NCI-H2196 (cell line): ENCODE measurements around the gene NCKAP1.
"Not testable (repeated sequence)": the region's sequence is repeated elsewhere in the genome, so short reads cannot be mapped to it uniquely, and the experiment has no call there.

Source experiments
- DNase-seq: peaks from one replicate; lab custom pipeline; 2025; ENCODE audit not compliant: unreplicated experiment; lab: John Stamatoyannopoulos, UW

NCKAP1 gene

GRCh38 chr2:182887753-182888415 lies 150.4 kb downstream of the NCKAP1 start:
- DNase-seq: no peak

GRCh38 chr2:182887093-182887492 lies 151.2 kb downstream of the NCKAP1 start:
- DNase-seq: no peak

DNA sequence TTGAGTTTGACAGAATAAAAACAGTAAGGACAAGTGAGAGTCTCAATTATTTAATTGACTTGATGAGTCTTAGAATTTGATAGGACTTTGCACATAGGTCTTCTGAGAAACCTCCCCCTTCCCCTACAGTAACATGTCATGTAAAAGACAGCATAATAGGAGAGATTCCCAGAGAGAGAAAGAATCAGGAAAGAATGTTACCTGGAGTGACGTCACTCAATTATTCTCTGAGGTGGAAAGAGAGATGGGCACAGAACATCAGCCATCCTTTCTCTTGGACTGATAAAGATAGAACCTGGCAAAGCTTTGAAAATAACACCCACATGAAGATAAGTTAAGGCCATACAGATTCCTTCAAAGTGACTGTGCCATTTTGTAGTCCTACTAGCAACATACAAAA lies 152.5 kb downstream of the NCKAP1 start:
- no peak for DNase-seq

DNA sequence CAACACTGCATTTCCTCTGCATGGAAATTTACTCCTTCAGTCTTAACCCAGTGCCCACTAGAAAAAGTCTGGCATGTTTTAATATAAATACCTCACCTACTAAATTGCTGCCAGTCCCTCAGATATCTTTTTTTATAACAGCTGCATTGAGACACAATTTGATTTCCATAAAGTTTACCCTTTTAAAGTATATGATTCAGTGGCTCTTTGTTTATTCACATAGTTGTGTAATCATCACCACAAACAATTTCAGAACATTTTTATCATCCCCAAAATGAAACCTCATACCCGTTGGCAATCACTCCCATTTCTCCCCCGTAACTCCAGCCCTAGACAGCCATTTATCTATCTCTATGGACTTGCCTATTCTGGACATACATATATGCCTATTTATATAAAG lies 154.8 kb downstream of the NCKAP1 start:
- DNase-seq: no peak

- not testable (repeated sequence) for DNase-seq
These were observed 158.2 kb downstream of the NCKAP1 start for GRCh38 chr2:182880100-182880499.

- DNase-seq: not testable (repeated sequence)
These were observed 161.6 kb downstream of the NCKAP1 start for GRCh38 chr2:182876653-182877052.

DNA sequence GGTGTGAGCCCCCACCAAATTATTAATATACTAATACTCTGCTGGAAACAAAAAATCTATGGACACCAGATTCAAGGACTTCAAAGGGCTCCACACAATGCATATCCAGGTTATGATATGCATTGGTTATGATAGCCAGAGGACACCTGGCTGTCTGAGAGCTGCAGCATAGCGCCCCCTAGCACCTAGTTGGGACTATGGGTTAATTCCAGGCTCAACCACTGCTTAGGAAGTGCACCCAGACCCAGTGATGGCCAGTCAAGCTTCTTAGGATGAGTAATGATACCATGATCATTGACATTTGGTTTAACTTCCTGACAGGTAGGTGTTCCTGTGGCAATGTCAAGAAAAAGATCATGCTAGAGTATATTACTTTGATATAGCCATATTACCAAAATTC lies 168.0 kb downstream of the NCKAP1 start:
- no peak for DNase-seq

DNA sequence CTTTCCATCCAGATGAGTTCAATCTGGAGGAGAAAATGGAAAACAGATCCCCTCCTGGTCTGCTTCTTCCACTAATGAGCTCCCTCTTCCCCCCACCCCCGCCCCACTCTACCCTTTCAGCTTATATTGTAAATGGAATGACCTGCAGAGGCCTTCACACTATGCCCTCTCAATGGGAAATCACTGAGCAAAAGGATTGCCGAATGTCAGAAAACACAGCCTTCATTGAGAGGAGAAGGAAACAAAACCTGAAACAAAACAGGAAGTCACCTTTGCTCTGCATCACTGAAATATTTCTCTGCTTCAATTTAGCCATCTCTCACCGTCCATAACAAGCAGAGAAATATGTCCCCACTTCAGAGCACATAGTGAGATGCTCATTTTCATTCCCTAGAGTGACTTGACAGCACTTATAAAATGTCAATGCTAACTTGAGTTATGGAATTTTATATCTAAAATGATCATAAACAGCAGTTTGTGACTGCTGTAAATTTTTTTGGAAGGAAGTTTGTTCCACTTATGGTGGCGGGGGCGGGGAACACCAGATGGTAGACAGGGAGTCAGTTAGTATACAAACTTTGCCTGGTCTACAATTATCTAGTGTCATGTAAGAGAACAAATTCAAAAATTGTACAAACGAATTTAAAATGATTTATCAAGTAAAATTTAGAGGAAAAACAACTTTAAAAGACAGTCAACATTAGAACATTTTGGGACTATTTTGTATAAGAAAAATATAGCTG lies 170.0 kb downstream of the NCKAP1 start:
- DNase-seq: no peak

GRCh38 chr2:182867426-182868053 lies 170.7 kb downstream of the NCKAP1 start:
- no peak for DNase-seq

DNA sequence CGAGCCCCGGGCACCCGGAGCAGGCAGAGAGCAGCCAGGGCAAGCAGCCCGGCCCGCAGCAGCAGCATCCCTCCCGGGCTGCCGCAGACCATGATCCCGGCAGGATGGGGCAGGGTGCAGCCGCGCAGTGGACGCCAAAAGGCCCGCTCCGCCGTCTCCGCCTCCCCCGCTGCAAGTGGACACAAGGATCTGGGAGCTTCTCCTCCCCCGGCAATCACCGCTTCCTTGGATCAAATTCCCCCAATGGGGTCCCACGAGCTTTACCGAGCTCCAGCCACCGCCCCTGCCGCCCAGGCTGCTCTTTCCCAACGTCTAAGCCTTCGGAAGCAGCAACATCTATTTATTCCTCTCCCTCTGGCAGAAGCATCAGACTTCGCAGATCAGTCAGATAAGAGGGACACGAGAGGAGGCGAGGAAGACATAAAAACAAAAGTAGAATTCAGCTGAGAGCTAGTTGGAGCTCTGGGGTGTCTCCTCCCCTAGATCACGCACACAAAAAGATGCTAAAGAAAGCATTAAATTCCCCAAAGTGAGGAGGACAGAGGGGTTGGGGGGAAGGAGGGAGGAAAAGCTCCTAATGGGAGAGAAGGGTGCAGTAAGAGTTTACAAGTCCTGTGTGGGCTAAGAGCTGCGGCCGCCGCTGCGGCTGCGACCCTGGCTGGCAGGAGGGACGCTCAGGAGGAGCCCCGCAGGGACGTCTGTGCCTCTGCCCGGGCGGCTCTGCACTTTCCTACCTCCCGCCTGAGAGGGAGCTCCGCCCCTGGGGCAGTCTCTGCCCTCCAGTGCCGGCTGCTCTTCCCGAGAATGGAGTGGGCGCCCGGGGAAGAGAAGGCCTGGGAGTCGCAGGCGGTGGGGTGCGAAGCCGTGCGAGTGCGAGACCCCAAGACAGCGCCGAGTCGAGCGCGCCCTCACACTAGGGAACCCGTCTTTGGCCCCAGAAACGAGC lies 171.5 kb downstream of the NCKAP1 start, which contains the start of gene FRZB:
Gene FRZB, minus strand, starts transcription at position 177 of the 946 bp plus-strand sequence. Its CDS starts 85 bp downstream, at position 92.
- no peak for DNase-seq

DNA sequence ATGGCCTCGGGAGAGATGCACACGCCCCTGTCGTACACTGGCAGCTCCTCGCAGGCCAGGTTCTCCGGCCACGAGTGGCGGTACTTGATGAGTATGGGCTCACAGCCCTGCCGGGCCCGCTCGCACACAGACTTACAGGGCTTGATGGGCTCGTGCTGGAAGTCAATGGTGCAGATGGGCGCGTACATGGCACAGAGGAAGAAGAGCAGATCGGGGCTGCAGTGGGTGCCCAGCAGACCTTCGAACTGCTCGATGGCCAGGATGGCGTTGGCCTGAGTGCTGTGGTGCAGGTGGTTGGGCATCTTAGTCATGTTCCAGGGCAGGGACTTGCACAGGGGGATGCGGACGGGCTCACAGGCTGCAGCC lies 172.2 kb downstream of the NCKAP1 start:
- no peak for DNase-seq

- DNase-seq: no peak
These were observed 173.2 kb downstream of the NCKAP1 start for GRCh38 chr2:182864949-182865570.

- no peak for DNase-seq
These were observed 174.6 kb downstream of the NCKAP1 start for GRCh38 chr2:182863642-182864041.

- no peak for DNase-seq
These were observed 176.2 kb downstream of the NCKAP1 start for GRCh38 chr2:182862091-182862490.

DNA sequence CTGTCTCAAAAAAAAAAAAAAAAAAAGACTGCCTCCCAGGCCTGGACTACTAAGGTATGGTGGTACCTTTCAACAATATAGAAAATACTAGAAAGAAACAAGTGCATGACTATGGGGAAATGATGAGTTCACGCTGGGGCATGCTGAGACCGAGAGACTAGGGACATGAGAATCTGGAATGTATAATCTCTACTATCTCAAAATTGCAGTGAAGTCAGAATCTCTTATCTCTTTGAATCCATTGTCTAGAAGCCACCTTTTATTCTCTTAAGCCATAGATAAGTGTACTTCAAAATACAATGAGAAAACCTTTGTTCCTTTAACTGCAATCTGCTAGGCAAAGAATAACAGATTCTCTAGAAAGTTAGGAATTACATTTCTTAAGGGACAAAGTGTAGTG lies 177.4 kb downstream of the NCKAP1 start:
- DNase-seq: no peak
